ENCODE data around the gene POC1B.

Gene POC1B

DNA sequence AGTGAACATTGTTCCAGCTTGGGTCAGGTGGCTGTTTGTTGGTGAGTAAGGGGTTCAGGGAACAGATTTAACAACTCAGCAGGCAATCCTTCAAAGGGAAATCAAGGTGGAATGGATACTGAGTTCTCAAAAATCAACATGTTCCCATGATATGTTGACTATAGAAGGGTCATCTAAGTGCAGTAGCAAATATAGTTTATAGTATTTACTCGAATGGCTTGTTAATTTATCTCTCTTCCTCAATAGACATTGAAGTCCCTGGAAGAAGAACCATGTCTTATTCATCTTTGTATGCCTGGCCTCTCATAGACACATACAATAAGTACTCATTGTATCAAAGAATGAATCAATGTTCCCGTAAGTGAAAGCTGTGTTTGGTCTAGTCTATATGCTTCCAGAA is 149.0 kb downstream of the POC1B start:
- H3K4me3 ChIP-seq (ENCODE audit: low read depth, low read length), result no peak overlapping the region
- DNase-seq (ENCODE audit: low read depth), result no peak
- TF ChIP-seq, protein P1, sequence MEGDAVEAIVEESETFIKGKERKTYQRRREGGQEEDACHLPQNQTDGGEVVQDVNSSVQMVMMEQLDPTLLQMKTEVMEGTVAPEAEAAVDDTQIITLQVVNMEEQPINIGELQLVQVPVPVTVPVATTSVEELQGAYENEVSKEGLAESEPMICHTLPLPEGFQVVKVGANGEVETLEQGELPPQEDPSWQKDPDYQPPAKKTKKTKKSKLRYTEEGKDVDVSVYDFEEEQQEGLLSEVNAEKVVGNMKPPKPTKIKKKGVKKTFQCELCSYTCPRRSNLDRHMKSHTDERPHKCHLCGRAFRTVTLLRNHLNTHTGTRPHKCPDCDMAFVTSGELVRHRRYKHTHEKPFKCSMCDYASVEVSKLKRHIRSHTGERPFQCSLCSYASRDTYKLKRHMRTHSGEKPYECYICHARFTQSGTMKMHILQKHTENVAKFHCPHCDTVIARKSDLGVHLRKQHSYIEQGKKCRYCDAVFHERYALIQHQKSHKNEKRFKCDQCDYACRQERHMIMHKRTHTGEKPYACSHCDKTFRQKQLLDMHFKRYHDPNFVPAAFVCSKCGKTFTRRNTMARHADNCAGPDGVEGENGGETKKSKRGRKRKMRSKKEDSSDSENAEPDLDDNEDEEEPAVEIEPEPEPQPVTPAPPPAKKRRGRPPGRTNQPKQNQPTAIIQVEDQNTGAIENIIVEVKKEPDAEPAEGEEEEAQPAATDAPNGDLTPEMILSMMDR (conservative IDR thresholded peaks at IDR 0.05; ENCODE audit: low read depth, low read length), result no peak

DNA sequence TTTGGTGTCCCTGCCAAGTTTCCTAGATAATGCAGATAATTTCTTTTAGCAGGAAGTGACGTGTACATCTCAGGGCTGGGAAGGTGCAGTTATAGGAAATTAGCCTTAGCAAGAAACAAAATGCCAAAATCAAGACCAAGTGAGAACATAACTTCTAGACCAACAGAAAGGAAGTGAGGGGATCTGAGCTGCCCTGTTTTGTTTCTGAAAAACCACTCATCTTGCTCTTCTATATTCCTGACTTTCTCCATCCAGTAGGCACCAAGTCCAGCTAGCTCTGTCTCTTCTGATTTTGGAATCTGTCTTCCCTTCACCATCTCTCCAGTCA is 149.7 kb downstream of the POC1B start:
- TF ChIP-seq, protein P1 (conservative IDR thresholded peaks at IDR 0.05; ENCODE audit: low read depth, low read length), result no peak
- DNase-seq (ENCODE audit: low read depth), result no peak
- no peak overlapping the region for H3K4me3 ChIP-seq (ENCODE audit: low read depth, low read length)

- H3K4me3 ChIP-seq (ENCODE audit: low read depth, low read length), result no peak overlapping the region
- TF ChIP-seq, protein P1 (conservative IDR thresholded peaks at IDR 0.05; ENCODE audit: low read depth, low read length), result no peak
- DNase-seq (ENCODE audit: low read depth), result peak; percentile 92
These were observed 151.9 kb downstream of the POC1B start for GRCh38 chr12:89373763-89374572.

- TF ChIP-seq, protein P1 (conservative IDR thresholded peaks at IDR 0.05; ENCODE audit: low read depth, low read length), result no peak
- no peak for DNase-seq (ENCODE audit: low read depth)
- H3K4me3 ChIP-seq (ENCODE audit: low read depth, low read length), result no peak overlapping the region
These were observed 153.1 kb downstream of the POC1B start for GRCh38 chr12:89372584-89373370.

DNA sequence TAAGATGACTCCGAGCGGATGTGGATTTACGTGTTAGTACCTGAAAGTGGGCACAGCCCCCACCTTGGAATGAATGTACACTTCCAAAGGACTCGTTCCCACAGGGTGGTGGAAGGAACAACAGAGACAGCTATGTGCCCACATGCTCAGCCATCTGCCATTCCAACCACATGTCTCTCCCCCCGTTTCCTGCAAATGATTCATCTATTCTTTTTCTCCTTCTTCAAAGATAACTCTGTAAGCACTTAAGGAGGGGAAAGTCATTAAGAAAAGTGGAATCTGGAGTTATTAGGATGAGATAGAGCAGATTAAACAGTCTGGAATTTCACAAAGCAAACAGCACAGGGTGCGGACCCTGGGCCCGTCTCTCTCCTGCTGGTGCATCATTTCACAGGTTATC is 155.0 kb downstream of the POC1B start:
- H3K4me3 ChIP-seq (ENCODE audit: low read depth, low read length), result no peak overlapping the region
- peak; percentile 74 for DNase-seq (ENCODE audit: low read depth)
- TF ChIP-seq, protein P1 (conservative IDR thresholded peaks at IDR 0.05; ENCODE audit: low read depth, low read length), result no peak

DNA sequence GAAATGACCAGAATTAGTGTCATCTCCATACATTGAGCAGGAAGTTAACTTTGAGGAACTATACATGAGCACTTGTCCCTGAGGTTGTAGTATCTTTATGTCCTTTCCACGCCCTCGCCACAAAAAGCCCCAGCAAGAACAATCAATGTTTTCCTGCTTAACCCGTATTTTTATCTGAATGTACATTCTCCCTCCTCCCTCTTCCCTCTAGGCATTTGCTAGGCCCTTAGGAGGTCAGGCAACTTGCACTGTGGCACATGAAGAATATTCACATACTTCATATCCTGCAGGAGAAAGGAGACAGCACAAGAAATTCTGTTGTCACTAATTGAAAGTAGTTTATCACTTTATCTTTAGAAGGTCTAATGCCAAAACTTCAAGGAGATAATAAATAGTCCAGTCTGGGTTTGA is 155.4 kb downstream of the POC1B start:
- DNase-seq (ENCODE audit: low read depth), result no peak
- TF ChIP-seq, protein P1 (conservative IDR thresholded peaks at IDR 0.05; ENCODE audit: low read depth, low read length), result no peak
- no peak overlapping the region for H3K4me3 ChIP-seq (ENCODE audit: low read depth, low read length)

Measured in choroid plexus epithelial cell (primary cell).